GM19463 (cell line): Measurements from ENCODE around the gene MYOCD.

Source experiments
- ATAC-seq: cut with Tn5 transposase; IDR thresholded peaks from one replicate; pipeline ENCODE4 v1.9.1; 2021; ENCODE audit warnings: mild to moderate bottlenecking, moderate library complexity; ENCODE audit not compliant: unreplicated experiment

The MYOCD gene

DNA sequence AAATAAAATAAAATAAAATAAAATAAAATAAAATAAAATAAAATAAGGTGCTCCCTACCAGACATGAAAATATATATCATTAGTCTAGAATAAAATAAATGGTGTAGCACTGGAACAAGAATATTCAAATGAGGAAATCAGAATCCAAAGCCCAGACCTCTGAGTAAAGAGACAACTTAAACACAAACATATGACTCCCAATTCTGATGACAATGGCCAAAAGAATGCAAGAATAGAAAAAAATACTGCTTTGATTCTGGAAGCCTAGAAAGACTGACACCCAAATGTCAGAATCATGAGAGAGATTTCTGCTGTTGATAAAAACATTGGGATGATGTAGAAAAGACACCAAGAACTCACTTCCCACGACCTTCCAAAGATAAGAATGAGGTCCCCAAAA, 27.9 kb downstream of the MYOCD start:
- ATAC-seq = no peak

DNA sequence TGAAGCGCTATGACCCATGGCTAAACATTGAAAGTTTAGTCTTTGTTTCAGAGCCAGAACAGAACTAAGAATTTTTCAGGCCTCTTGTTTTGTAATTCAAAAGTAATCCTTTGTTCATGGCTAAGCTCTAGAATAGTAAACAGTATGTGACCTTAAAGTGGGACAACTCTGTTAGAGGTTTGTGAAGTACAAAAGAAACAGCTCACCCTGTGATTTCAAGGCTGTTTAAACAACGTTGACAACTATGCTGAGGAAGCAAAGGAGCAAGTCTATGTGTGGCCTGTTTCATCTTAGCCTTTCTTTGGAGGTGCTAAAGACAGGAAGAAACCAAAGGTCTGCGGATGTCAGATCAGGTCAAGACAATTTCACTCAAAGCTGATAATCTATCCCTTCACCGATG, 40.4 kb downstream of the MYOCD start:
- ATAC-seq = no peak

DNA sequence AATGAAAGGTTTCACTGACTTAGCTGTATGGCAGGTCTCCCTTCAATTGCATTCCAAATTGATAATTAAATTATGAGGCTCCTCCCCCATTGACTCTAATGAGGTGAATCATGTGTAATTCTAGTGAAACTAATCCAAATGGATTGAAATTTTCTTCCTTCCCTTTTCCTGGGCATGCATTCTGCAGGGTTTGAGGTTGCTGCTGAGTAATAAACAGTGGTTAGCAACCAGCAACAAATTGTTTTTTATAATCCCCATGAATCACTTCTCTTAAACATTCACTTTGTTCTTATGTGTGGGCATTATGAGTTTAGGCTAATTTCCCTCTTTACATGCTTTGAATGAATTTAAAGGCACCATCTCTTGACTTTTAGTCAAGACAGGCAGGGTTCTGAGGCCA, 43.4 kb downstream of the MYOCD start:
- no peak for ATAC-seq

DNA sequence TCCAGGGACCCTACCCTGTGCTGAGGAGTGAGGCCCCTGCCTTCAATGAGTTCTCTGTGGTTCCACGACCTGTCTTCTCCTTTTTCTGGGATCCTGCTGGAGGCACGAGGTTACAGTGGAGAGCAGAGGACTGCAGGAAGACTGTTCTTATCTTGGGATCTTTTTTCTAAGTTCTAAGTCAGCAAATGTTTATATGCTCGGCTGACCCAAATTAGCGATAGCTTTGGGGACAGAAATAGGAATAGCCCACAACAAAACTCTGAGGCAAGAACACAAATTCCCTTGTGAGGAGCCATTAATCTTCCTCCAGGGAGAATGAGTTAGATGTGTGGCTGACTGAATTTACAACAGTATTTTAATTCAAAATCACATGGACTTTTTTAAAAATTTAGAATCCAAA, 46.7 kb downstream of the MYOCD start:
- no peak for ATAC-seq

DNA sequence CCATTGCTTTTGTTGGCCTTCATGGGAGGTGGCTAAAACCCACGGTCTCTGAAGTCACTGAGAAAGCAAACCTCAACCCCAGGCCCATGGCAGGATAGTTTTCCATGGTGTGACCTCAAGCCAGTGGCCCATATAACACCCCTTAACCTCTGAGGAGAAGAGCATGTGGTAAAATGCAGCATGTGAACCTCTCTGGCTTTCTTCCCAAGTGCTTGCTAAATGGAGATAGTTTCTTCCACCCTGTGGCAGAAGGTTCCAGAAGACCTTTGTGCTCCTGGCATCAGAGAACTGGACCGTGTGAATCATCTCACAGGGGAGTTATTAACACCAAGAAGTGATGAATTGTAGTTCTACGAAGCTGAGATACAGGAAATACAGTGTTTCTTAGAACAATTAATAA, 47.3 kb downstream of the MYOCD start:
- ATAC-seq = no peak

DNA sequence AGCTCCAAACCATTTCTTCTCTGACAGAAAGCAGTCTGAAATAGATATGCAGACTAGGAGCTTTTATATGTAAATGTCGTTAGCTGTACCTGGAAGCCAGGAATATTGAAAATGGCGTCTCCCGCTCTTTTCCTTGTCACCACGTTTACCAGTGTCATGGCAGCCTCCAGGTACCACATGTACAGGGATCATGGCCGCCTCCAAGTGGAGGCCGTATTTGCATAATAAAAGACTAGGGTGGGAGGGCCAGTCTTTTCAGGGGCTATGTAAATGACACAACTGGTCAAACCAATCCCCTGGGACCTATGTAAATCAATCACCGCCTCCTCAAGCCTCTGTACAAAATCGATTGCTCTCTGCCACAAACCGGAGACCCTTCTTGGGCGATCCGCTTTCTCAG, 54.3 kb downstream of the MYOCD start:
- ATAC-seq = no peak

DNA sequence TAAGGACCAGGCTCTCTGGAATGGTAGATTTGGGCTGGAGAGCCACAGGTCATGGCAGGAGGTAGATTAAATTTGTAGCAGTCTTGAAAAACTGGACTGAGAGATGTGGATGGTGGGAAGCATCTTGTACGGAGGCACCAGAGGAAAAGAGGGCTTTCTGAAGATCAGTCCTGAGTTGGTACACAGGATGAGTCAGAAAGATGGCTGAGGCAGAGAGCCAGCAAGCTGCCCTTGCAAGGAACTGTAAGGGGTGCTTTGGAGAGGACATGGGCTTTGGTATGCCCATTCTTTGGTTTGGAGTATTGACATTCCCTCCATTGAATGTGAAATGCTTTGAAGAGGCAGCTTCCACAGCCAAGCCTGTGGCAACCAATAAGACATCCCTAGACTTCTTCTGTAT, 55.9 kb downstream of the MYOCD start:
- no peak for ATAC-seq

DNA sequence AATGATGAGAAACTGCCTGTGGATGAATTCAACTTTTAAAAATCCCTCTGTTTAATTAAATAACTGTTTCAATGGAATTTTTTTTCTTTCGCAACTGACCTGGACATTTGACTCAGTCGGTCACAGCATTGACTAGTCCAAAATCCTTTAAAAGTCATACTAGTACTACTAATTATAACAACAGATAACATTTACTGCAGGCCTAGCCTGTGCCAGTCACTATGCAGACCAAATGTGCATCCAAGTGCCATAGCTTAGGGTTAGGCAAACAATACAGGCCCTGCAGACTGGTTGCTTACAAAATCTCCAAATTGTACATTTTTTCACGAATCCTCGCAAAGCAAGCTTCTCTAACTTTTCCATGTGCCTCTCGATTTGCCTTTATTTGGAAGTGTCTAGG, 56.6 kb downstream of the MYOCD start:
- ATAC-seq = no peak

DNA sequence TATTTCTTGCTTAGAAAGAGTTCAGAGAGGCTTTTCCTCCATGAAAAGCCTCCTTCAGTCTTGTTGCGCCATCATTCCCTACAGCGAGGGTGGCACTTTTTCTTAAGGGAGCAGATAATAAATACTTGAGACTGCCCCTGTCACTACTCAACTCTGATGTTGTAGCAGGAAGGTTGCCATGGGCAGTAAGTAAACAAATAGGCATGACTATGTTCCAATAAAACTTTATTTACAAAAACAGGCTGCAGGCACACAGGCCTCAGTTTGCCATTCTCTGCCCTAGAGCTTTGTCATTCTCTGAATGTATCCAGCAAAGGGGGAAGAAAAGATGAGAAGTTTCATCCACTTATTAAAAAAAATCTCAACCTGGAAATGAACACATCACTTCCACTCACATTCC, 60.4 kb downstream of the MYOCD start:
- ATAC-seq = no peak

DNA sequence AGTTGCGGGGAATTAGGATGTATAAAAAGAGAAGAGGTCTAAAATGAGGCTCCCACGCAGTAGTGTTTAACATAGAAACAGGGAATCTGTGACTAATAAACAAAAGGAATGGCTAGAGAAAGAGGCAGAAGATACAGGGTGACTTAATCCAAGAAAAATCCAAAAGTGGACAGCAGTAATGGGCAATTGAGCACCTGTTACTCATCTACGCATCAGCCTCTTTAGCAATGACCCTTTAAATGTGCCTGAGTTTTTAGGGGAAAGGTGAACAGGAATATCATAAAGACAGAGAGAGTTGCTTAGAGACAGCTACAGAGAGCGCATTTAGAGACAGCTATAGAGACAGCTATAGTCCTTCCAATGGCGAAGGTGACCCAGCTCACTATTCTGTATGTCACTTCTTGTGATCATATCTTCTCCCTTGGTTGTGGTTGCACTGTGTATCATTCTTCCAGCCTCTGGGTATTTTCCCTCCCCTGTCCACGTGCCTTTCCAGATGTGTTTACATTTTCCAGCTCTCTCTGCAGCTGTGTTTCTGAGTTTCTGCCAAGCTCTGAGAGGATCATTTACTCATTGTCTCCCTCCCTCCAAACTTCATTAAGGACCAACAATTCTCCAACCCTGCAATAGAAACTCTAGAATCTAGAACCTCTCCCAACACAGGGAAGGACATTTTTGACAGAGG, 61.5 kb downstream of the MYOCD start:
- no peak for ATAC-seq

DNA sequence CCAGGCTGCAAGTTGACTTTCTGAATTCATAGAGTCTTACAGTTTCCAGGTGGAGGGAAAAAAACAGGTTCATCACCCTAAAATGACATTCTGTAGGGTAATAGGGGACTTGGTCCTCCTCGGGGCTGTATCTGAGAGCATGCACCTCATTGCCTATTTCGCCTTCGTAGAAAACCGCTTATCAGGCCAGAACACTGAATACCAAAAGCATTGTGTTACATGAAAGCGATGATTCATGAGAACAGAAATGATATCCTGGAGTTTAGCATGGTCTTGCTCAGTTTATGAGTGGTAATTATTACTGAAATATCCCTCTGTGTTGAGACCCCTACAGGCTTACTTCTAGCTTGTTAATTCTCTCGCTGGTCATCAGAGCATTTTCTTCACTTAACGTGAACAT, 62.2 kb downstream of the MYOCD start:
- no peak for ATAC-seq

DNA sequence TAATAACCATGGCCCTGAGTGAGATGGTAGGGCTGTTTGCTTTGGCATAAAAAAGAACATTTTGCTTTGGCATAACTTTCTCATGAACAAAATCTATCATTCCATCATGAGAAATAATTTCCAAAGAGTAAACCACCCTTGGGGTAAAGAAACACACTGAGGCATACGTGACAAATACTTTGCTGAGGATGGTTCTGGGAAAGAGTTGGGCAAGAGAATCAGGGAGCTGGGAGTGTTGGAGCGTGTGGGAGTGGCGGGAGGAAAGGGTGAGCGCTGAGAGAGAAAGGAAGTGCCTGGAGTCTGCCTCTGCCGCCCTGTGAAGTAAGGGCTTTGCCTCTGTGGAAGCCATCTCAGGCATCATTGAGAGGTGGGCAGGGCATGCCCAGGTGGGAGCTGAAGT, 63.4 kb downstream of the MYOCD start:
- no peak for ATAC-seq

DNA sequence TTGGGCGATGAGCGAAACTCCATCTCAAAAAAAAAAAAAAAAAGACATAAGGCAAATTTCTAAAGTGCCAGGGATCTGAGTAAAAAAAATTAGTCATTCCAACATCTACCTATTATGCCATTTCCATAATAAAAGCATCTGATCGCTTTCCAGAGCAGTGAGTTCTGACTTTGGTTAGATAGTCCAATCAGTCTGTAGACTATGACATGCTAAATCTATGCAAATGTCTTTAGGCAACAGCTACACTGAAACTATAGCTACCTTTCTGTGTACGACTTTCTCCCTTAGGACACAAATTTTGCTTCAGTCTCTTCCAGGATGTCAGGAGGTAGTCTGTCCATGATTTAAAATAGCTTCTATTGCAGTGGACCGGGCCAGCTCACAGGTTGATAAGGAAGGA, 64.7 kb downstream of the MYOCD start:
- ATAC-seq = no peak

DNA sequence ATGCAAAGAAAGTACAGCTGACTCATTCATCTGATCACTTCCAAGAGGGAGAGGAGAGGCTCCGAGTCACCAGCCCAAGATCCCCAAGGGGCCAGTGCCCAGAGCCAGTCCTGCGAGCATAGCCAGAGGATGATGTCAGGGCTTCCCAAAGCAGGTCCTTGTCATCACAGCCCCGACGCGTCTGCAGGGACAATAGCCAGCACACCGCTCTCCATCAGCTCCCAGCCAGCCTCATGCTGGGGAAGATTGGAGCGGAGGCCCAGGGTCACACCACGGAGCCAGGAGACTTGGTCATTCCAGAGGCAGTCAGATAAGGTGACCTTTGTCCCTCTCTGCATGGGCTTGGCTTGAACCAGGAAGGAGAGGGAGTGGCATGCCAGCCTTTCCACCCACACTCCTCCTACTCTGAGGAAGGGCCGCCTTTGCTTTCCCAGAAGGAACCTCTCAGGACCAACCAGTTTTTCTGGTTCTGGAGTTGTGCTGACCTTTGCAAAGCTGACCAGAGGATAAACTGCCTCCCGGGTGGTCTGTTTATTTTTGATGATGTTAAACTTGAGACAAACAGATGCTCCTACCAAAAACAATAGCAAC, 65.3 kb downstream of the MYOCD start:
- ATAC-seq = no peak

DNA sequence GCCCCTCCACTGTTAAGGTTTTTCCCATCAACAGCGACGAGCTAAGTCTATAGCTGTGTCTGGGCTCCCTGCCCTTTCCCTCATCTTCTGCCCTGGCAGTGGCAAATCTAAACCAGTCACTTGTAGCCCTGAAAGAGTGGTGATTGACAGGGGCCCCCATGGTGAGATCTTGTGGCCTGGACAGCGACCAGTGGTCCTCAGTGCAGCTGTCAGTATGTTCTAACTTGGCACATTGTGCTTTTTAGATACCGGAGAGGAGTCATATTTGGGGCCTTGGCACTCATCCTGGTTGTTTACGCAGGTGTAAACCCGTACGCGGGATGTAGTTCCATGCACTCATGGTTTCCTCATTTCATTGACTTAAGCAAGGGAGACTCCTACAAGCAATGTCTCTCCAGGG, 66.1 kb downstream of the MYOCD start:
- no peak for ATAC-seq

DNA sequence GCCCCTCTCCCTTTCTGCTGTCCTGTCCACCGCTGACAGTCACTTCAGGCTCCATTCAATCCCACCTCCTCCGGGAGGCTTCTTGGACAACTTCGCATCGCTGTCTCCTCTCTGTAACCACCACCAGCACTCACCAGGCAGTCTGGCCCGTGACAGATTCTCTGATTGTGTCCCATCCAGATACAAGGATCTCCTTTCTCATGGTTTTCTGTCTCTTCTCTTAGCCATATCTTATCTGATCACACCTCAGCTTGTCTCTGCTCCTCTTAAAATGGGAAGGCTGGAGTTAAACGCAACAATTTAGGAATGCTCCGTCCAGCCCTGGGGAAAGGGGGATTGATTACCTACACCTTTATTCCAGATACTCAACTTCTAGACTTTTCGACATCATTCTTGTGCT, 66.7 kb downstream of the MYOCD start:
- ATAC-seq = no peak

DNA sequence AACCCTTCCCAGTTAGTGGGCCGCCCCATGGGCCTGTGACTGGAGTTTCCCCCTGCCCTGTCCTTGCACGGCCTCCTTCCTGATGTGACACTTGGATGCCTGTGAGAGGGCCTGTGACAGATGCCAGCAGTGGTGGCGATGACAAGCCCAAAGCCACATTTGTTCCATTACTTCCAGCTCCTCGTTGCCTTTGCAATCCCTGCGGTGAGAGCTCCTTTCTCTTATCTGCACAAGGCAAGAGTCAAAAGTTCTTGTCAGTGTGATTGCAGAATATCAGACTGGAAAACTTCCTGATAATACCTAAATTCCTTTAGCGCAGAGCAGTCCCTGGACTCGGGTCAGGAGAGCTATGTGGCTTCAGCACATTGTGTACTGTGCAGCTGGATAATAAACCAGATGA, 69.2 kb downstream of the MYOCD start:
- no peak for ATAC-seq

DNA sequence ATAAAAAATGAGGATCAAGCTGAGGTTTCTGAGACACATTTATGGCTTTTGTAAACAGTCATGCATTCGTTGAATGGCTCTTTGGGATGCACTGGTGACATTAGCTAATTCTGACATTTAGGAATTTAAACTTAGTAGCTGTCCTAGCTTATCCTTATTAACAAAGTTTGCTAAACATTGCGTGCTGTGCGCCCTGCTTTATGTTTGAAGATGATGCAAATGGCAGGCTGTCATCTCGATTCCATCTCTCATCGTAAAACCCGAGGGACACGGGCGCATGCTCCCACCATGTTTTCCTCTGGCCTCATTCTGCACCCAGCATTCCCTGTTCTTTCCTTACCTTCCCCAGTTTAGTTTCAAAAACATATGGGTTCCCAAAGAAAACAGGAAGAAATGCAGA, 69.8 kb downstream of the MYOCD start:
- no peak for ATAC-seq

DNA sequence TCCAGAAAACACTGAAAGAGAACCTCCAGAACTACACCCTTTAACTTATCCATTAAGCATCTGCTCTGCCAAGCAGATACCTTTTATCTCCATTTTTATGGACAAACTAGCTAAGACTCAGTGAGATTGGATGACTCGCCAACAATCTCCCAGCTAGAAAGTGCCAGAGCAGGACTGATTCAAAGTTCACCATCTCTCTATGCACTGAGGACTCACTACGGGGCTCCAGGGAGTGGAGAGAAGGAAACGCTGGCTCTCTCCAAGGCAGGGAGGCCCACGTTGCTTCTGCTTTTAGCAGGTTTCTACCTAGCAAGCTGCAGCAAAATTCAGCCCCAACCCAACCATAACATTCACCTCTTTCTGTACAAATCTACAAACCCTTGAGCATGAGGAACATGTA, 70.8 kb downstream of the MYOCD start:
- no peak for ATAC-seq

DNA sequence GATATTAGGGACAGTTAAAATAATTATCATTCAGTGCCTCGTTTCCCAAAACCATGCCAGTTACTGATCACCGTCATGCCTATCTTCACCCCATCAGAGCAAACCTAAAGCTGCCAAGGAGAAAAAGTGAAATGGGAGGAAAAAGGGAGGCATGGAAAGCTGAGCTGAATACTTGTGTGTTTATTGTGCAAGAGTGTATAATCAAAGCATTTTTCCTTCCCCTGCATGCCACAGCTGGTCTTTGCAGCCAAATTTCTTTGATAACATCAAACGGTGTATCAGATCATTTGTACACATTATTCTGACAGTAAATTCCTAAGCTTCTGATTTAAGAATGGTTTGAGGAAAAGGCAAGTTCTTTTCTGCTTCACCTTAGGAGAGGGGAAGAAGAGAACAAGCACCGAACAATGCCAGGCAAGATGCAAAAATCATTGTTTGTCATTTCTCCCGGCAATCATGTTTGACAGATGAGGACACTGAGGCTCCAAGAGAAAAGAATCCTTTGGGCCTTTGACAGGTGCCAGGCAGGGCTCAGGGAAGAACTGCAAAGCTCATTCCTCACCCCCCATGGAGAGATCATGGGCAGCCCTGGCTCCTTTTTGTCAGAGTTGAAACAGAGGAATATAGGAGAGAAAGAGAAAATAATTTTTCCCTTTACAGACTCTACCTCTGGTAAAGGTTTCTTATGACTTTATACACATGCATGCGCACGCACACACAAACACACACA, 72.2 kb downstream of the MYOCD start:
- ATAC-seq = no peak

DNA sequence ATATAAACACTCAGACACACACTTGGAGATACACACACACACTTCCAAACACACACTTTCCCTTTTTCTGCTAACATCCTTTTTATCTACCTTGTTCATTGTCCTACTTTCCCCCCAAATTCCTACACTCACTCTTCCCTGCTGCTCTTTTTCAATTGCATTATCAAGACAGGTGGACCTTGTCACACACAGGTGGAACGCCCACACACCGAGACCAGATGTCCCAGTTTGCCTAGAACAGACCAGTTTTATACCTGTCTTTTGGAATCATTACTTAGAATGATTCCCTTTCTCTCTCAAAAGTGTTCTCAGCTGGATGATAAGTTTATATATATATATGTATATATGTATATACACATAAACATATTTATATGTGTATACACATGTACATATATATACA, 72.9 kb downstream of the MYOCD start:
- no peak for ATAC-seq

DNA sequence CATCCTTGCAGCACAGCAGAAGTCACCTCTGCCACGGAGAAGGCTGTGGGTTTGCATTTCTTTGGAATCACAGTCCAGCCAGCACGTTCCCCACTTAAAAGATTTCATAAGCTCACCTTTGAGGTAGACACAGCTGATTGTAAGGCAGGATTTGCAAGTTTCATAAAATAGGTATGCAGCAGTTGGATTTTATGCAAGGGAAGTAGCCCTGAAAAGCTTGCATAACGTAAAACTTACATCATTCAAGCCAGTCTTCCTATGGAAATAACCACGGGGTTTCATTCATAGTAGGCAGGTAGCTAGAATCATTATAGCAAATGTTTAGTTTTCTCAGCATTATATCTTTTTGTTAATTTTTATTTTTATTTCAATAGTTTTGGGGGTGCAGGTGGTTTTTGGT, 73.8 kb downstream of the MYOCD start:
- ATAC-seq = no peak

DNA sequence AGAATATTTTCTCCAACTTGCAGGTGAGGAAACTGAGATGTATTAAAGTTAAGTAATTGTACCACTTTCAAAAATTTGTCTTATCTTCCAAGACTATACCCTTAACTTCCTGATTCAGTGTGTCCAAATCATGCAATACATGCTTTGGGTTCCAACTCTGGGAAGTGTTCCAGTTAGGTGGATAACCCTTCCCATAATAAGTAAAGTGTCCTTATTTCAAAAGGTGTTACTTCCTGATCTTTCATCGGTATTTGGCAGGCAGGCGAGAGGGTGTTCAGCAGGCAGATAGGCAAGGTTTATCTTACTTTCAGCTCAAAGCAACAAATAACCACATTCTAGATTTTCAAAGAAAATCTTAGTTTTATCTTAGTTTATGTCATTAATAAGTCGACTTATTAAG, 77.4 kb downstream of the MYOCD start:
- no peak for ATAC-seq
